Measurements from ENCODE around the gene STMP1.

DNA sequence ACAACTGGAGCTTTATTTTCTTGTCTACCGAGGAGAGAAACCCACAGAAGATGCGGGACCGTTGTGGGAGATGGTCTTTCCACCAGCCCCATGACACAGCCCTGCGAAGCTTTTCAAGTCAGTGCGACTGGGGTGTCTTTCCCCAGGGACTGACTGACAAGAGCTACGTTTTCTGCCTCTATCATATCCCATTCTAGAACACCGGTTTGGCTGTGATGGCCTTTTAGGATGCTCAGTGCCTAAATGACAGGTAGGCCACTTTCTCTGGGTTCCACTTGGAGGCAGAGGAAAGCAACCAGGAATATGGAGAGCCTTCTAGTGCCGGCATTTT is 48.8 kb downstream of the STMP1 start:
- TF ChIP-seq, protein P1, sequence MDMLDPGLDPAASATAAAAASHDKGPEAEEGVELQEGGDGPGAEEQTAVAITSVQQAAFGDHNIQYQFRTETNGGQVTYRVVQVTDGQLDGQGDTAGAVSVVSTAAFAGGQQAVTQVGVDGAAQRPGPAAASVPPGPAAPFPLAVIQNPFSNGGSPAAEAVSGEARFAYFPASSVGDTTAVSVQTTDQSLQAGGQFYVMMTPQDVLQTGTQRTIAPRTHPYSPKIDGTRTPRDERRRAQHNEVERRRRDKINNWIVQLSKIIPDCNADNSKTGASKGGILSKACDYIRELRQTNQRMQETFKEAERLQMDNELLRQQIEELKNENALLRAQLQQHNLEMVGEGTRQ (IDR thresholded peaks at IDR 0.05; ENCODE audit: low read depth, low read length): no peak
- TF ChIP-seq, protein P1 (CRISPR knock-in tag; IDR thresholded peaks at IDR 0.05; ENCODE audit: borderline replicate concordance): no peak
- no peak for TF ChIP-seq SMAD9 (CRISPR knock-in tag; IDR thresholded peaks at IDR 0.05)
- TF ChIP-seq ZNF75D (CRISPR knock-in tag; IDR thresholded peaks at IDR 0.05; ENCODE audit: borderline replicate concordance): no peak
- no peak for TF ChIP-seq EZH2 (conservative IDR thresholded peaks at IDR 0.05; ENCODE audit: low read depth, low read length)
- TF ChIP-seq EED (CRISPR knock-in tag; IDR thresholded peaks at IDR 0.05): no peak
- no peak for TF ChIP-seq NR2F6 (IDR thresholded peaks at IDR 0.05)
- no peak for TF ChIP-seq NR2F6 (CRISPR knock-in tag; IDR thresholded peaks at IDR 0.05)
- TF ChIP-seq ZNF570 (CRISPR knock-in tag; IDR thresholded peaks at IDR 0.05; ENCODE audit: borderline replicate concordance): no peak

All from HepG2 (cell line).